ENCODE measurements around the gene SORL1-AS1. TPM values are rescaled to one million over a fixed set of nuclear protein-coding genes. Genes with fewer than 3 reads are reported as not detected.

The SORL1-AS1 gene

GRCh38 chr11:121389651-121390050 is 63.1 kb downstream of the SORL1-AS1 start:
- DNase-seq = no peak

Other genes starting within 250 kb of the SORL1-AS1 start
- 21.6 and 40.8 TPM in 2 replicates for gene SC5D, start 160.2 kb downstream of the SORL1-AS1 start, total RNA-seq
- gene SORL1, start 653 bp downstream of the SORL1-AS1 start, total RNA-seq = 0.05 and 0.17 TPM in 2 replicates

Measured in dermis blood vessel endothelial cell (primary cell).